Measurements from ENCODE around the gene POPDC2. TPM values are rescaled to one million over a fixed set of nuclear protein-coding genes. Genes with fewer than 3 reads are reported as not detected.

POPDC2 gene
- total RNA-seq, 1 donor from 2014 or later, result 3.5 TPM

- no peaks in the 10 kb centered on the region for H3K27me3 Mint-ChIP-seq (ENCODE audit: low read depth)
- no peak for DNase-seq (ENCODE audit: low spot score in 2 of 2, unreplicated experiment in 2 of 2)
- peaks cover 33% of the 10 kb centered on the region for H3K4me1 Mint-ChIP-seq
- no peaks in the 10 kb centered on the region for H3K9me3 Mint-ChIP-seq
- no peak for TF ChIP-seq CTCF (IDR thresholded peaks at IDR 0.05; ENCODE audit: unreplicated experiment)
- H3K36me3 Mint-ChIP-seq, result peaks cover under 1% of the 10 kb centered on the region
- no peak overlapping the region for H3K4me3 Mint-ChIP-seq
- no peak overlapping the region for H3K27ac Mint-ChIP-seq
Measured at GRCh38 chr3:119636249-119636648, 24.1 kb downstream of the POPDC2 start.

DNA sequence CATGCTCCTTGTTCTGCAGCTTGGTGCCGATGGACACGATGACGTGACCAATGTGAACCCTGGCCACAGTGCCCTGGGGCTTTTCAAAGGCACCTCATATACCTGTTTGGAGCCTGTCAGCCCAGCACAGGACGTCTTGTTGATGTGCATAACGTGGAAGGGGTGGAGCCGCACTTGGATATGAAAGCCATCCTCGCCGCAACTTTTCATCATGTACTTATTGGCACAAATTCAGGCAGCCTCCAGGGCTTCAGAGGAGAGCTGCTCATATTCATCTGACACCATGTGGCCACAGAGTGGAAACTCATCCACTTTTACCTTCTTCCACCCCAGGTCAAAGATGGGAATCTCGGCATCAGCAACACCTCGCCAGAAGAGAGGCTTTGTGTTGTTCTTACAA, 24.7 kb downstream of the POPDC2 start:
- DNase-seq (ENCODE audit: low spot score in 2 of 2, unreplicated experiment in 2 of 2), result no peak
- Mint-ChIP-seq H3K9me3 (no peaks in the 10 kb centered on the region), H3K4me3 (no peak overlapping the region), H3K27ac (no peak overlapping the region), H3K27me3 (ENCODE audit: low read depth) (no peaks in the 10 kb centered on the region), H3K4me1 (peaks cover 38% of the 10 kb centered on the region), H3K36me3 (no peaks in the 10 kb centered on the region)
- TF ChIP-seq CTCF (IDR thresholded peaks at IDR 0.05; ENCODE audit: unreplicated experiment), result no peak

- H3K36me3 Mint-ChIP-seq, result no peaks in the 10 kb centered on the region
- no peak for TF ChIP-seq CTCF (IDR thresholded peaks at IDR 0.05; ENCODE audit: unreplicated experiment)
- no peak overlapping the region for H3K4me3 Mint-ChIP-seq
- DNase-seq (ENCODE audit: low spot score in 2 of 2, unreplicated experiment in 2 of 2), result no peak
- peaks cover 36% of the 10 kb centered on the region for H3K4me1 Mint-ChIP-seq
- no peaks in the 10 kb centered on the region for H3K9me3 Mint-ChIP-seq
- H3K27ac Mint-ChIP-seq, result no peak overlapping the region
- no peaks in the 10 kb centered on the region for H3K27me3 Mint-ChIP-seq (ENCODE audit: low read depth)
Measured at GRCh38 chr3:119632829-119633228, 27.6 kb downstream of the POPDC2 start.

GRCh38 chr3:119632216-119632615, 28.2 kb downstream of the POPDC2 start:
- DNase-seq (ENCODE audit: low spot score in 2 of 2, unreplicated experiment in 2 of 2), result no peak
- Mint-ChIP-seq H3K27ac (peak overlapping the region; percentile 91), H3K27me3 (ENCODE audit: low read depth) (no peaks in the 10 kb centered on the region), H3K4me3 (no peak overlapping the region), H3K9me3 (no peaks in the 10 kb centered on the region), H3K4me1 (peaks cover 32% of the 10 kb centered on the region), H3K36me3 (no peaks in the 10 kb centered on the region)
- no peak for TF ChIP-seq CTCF (IDR thresholded peaks at IDR 0.05; ENCODE audit: unreplicated experiment)

- Mint-ChIP-seq H3K27me3 (ENCODE audit: low read depth) (no peaks in the 10 kb centered on the region), H3K9me3 (no peaks in the 10 kb centered on the region), H3K27ac (peak overlapping the region; percentile 91), H3K36me3 (no peaks in the 10 kb centered on the region), H3K4me3 (no peak overlapping the region), H3K4me1 (peaks cover 32% of the 10 kb centered on the region)
- DNase-seq (ENCODE audit: low spot score in 2 of 2, unreplicated experiment in 2 of 2), result no peak
- TF ChIP-seq CTCF (IDR thresholded peaks at IDR 0.05; ENCODE audit: unreplicated experiment), result no peak
Measured at GRCh38 chr3:119631516-119631915, 28.9 kb downstream of the POPDC2 start.

- no peak for DNase-seq (ENCODE audit: low spot score in 2 of 2, unreplicated experiment in 2 of 2)
Measured at GRCh38 chr3:119630880-119631329, 29.5 kb downstream of the POPDC2 start.

More at GRCh38 chr3:119630880-119631329, 29.5 kb downstream of the POPDC2 start:
- no peak overlapping the region for H3K4me3 Mint-ChIP-seq
- H3K27me3 Mint-ChIP-seq (ENCODE audit: low read depth), result no peaks in the 10 kb centered on the region
- H3K27ac Mint-ChIP-seq, result peak overlapping the region; percentile 91
- TF ChIP-seq CTCF (IDR thresholded peaks at IDR 0.05; ENCODE audit: unreplicated experiment), result no peak
- H3K36me3 Mint-ChIP-seq, result no peaks in the 10 kb centered on the region
- peaks cover 30% of the 10 kb centered on the region for H3K4me1 Mint-ChIP-seq
- H3K9me3 Mint-ChIP-seq, result no peaks in the 10 kb centered on the region

Data from mesothelial cell of epicardium (in vitro differentiated cells).